Superior temporal gyrus (tissue), 1 donor: ENCODE results near the gene INTS1.
A peak's percentile ranks its signal among the peaks of the same experiment; 100 is the strongest.
"Not testable (repeated sequence)": the region's sequence is repeated elsewhere in the genome, so short reads cannot be mapped to it uniquely, and the experiment has no call there.

Experiments used
- DNase-seq: peaks from one replicate; pipeline ENCODE4 v3.0.0-alpha.2; 2016; ENCODE audit errors: extremely low spot score

INTS1 gene

DNA sequence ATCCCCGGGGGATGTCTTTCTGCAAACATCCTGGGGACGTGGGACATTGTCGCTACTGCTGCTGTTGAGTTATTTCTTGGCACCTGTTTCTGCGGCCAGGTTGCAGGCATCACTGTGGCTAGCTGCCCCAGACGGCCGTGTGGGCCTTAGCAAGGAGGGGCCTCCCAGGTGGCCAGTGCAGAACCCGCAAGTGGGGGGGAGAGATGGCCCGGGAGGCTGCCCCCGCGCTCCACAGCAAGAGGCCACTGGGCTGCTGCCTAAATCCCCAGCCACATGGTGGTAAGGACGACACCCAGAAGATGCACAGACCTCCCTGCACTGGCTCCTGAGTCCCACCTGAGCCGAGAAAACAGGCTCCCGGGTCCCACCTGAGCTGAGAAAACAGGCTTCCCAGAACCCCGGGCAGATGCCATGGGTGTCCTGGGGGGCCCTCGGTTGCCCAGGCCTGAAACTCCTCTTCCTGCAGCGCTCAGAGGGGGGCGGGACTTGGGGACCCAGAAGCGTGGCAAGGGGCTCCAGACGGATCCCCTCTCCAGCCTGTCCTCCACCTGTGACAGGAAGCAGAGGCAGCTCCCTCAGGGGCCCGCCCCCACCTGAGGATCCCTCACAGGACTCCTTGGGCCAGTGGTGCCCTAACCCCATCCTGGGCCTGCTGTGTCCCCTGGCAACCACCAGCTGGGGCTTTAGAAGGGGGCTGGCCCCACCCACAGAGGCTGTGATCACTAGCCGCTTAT, 25.4 kb upstream of the INTS1 start:
- DNase-seq = no peak

DNA sequence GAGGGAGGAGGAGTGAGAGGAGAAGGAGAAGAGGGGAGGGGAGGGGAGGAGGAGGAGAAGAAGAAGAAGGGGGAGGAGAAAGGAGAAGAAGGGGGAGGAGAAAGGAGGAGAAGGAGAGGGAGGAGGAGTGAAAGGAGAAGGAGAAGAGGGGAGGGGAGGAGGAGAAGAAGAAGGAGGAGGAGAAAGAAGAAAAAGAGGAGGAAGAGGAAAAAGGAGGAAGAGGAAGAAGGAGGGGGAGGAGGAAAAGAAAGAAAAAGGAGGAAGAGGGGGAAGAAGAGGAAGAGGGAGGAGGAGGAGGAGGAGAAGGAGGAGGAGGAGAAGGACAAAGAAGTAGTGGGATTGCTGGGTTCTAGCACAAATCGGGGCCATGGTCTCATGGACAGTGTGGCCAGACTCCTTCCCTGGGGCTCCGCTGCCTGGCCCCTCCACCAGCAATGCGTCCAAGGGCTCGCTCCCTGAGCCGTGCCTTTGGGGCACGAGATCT, 22.1 kb upstream of the INTS1 start:
- DNase-seq = no peak

DNA sequence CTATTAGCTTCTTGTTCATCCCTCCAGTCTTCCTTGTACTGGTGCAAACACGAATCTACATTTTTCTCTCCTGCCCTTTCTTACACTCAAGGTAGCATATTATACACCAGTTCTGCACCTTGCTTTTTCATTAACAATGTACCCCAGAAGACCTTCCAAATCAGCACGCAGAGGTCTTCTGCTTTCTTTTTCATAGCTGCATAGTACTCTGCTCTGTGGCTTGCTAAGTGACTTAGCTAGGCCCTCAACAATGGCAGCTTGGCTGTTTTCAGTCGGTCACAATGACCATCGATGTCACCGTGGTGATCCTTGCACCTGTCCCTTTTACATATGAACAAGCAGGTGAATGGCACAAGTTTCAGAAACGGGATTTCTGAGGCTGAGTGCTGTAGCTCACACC, 21.2 kb upstream of the INTS1 start:
- DNase-seq = no peak

DNA sequence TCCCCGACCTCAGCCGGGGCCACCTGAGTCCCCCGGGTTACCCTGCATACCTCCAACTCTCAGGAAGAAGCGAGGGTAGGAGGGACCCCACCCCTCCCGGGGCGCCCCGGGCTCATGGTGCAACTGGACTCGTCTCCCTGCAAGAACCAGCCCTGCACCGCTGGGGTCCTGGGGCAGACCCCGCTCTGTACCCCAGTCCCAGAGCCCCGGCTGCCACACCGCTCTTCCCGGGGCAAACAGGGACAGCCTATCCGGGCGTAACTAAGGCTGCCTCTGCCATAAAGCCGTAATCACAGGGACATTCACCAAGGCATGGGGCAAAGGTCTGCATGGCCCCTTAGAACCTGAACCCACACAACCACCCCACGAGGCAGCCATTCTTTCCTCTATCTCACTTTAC, 19.7 kb upstream of the INTS1 start:
- no peak for DNase-seq

DNA sequence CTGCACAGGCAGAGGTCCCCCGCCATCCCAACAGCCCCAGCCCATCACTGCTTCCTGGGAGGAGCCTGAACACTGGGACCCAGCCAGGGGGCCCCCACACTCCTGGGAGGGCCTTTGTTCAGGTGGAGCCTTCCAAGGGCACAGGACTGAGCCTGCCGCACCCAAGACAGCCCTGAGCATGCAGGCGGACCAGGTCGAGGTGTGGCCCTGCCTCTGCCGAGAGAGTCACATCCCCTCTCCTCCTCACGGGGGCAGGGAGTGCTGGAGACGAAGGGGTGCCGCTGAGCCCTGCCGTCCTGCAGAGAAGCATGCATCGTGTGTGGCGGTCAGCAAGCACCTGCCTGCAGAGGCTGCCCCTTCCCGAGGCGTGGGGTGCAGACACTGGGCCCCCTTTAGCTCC, 19.0 kb upstream of the INTS1 start:
- DNase-seq = no peak

DNA sequence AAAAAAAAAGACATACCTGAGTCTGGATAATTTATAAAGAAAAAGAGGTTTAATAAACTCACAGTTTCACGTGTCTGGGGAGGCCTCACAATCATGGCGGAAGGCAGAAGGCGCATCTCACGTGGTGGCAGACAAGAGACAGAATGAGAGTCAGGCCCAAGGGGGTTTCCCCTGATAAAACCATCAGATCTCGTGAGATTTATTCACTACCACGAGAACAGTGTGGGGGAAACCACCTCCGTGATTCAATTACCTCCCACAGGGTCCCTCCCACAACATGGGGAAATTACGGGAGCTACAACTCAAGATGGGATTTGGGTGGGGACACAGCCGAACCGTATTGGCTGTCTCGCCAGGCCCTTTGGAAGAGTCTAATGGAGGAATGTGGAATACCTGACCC, 17.3 kb upstream of the INTS1 start:
- DNase-seq = no peak

DNA sequence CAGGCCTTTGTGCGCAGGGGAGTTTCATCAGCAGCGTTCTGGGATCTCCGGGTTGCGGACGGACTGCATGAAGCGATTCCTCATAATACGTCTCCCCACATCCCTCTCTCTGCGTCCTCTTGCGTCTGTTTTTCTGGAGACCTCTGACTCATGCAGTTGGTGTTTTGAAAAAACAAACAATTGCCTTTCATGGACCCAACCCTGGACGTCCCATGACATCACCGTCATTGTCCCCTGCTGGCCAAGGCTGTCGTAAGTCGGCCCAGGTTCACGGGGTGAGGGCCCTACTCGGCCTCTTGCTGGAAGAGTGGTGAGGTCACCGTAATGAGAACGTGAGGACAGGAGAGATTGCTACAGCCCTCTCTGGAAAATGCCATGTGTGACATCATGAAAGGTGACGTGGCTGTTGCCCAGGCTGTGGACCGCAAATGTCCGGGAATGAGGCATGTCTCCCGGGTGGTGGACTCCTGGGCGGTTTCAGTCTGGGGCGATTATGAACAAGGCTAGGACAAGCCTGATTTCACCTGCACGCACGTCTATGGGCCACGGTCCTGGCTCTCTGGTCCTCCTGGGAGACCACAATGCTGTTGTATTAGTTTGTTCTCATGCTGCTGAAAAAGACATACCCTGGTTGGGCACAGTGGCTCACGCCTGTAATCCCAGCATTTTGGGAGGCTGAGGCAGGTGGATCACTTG, 16.5 kb upstream of the INTS1 start:
- no peak for DNase-seq

DNA sequence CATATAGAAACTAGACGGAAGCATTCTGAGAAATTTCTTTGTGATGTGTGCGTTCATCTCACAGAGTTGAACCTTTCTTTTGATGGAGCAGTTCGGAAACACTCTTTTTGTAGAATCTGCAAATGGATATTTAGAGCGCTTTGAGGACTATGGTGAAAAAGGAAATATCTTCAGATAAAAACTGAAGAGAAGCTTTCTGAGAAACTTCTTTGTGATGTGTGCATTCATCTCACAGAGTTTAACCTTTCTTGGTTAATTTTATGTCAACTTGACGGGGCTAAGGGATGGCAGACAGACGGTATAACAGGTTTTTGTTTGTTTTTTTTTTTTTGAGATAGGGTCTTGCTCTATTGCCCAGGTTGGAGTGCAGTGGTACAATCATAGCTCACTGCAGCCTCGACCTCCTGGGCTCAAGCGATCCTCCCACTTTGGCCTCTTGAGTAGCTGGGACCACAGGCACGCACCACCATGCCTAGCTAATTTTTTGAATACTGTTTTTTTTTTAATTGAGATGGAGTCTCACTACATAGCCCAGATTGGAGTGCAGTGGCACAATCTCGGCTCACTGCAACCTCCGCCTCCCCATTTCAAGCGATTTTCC, 15.2 kb upstream of the INTS1 start:
- DNase-seq = not testable (repeated sequence)

DNA sequence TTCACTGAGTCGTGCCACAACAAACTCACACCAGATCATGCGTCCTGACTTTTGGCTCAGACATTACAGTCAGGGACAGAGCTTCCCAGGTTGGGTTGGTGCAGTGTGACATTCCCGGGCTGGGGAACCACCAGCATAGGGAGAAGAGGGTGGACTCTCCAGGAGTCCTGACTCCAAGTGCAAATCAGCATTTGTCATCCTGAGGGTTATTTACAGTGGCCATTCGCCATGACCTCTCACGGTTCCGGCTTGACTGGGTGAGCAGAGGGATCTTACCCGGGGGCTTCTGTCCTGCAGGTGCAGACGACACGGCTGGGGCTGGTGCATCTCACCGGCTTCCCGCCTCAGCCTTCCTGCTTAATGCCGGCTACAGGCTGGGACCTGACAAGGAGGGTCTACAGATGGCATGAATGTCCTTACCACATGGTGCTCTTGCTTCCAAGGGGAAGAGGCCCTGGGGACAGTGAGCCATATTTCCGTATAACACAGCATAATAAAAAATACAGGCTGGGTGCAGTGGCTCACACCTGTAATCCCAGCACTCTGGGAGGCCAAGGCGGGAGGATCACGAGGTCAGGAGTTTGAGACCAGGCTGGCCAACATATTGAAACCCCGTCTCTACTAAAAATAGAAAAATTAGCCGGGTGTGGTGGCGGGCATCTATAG, 12.5 kb upstream of the INTS1 start:
- DNase-seq = no peak

DNA sequence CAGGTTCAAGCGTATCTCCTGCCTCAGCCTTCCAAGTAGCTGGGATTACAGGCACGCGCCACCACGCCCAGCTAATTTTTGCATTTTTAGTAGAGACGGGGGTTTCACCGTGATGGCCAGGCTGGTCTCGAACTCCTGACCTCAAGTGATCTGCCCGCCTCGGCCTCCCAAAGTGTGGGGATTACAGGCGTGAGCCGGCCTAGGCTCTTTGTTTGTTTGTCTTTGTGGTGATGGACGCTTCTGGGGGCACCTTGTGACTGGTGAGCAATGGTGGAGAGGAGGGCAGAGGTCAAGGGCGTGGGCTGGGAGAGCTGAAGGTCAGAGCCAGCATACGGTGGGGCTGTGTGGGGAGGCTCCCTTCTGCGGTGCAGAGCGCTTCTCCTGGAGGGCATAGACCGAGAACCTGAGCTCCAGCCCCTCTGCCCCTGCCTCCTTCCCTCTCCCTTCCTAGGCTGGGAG, 11.3 kb upstream of the INTS1 start:
- not testable (repeated sequence) for DNase-seq

DNA sequence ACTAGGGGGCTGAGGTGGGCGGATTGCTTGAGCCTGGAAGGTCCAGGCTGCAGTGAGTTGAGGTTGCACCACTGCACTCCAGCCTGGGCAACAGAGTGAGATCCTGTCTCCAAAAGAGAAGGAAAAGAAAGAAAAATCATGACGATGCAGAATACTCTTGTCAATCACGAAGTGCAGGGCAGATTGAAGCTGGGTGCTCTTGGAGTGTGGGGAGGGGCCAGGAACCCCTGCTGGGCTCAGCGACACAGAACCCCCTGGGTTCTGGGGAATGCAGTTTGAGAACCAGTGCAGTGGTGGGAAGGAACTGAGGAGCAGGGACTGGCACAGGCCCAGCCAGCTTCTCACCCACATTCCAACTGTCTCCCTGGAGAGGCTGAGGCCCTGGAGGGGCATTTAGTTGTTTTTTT, 10.8 kb upstream of the INTS1 start:
- no peak for DNase-seq

DNA sequence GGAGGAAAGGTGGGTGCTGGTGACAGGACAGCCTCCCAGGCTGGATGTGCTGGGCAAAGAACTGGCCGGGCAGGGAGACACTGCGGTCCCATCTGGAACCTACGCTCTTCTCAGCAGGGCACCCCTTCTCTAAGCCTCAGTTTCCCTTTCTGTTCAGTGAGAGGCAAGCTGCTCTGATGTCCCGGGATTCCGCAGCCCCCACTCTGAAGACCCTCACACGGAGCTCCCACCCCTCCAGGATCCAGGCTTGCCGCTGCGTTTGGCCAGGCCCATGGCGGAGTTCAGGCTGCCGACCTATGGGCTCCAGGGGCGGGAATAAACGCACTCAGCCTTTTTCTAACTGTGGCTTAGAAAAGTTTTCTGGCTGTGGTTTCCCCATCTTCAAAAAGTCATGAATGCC, 10.2 kb upstream of the INTS1 start:
- no peak for DNase-seq

DNA sequence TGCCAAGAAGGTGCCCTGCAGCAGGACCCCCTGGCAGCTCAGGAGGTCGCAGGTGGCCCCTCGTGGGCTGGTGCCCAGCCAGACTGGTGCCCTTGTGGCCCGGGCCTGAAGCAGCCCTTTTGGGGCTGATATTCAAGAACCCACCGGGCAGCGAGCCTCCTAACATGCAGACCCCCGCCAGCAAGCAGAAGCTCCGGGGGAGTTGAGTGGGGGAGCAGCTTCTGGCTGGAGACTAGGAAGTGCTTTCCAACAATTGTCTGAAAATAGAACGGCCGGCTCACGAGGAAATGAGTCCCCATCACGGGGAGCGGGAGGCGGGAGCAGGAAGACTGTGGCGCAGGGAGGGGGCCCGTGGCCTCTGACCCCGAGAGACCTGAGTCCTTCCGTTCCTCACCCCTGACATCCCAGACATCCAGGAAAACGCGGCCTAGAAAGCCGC, 9.5 kb upstream of the INTS1 start:
- peak; percentile 40 for DNase-seq

DNA sequence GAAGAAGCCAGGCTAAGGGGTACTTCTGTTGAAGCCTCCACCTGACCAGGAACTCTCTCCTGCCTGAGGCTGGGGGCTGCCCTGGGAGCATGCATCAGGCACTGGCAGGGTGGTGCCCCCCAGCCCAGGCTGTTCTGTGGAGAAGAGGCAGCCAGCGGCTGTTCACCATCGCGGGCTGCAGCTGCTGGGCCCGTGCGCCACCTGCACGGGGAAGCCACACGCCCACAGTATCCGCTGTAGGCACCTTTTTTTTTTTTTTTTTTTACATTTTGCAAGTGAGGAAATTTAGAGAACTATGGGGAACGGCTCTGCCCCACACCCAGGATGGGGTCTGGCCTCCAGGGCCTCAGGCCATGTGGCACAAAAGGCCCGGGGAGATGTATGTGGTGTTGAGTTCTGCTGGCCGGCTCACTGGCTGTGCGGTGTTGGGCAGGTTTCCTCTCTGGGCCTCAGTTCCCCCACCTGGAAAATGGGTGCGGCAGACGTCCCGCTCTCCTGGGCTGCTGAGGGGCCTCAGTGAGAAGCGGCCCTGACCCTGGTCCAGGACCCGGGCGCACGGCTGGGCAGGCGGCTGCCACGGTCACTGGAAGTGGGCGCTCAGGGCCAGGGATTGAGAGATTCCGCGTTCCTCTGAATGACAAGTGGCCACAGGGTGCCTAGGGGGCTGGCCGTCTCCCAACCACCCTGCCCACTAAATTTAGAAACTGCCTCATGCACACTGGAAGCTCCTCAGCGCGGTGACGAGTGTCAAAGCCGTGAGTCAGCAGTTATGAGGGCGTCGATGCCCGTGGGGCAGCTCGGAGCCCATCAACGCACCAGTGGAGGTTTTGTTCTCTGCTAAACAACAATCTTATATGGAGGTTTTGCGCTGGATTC, 8.8 kb upstream of the INTS1 start:
- peak; percentile 47 for DNase-seq

DNA sequence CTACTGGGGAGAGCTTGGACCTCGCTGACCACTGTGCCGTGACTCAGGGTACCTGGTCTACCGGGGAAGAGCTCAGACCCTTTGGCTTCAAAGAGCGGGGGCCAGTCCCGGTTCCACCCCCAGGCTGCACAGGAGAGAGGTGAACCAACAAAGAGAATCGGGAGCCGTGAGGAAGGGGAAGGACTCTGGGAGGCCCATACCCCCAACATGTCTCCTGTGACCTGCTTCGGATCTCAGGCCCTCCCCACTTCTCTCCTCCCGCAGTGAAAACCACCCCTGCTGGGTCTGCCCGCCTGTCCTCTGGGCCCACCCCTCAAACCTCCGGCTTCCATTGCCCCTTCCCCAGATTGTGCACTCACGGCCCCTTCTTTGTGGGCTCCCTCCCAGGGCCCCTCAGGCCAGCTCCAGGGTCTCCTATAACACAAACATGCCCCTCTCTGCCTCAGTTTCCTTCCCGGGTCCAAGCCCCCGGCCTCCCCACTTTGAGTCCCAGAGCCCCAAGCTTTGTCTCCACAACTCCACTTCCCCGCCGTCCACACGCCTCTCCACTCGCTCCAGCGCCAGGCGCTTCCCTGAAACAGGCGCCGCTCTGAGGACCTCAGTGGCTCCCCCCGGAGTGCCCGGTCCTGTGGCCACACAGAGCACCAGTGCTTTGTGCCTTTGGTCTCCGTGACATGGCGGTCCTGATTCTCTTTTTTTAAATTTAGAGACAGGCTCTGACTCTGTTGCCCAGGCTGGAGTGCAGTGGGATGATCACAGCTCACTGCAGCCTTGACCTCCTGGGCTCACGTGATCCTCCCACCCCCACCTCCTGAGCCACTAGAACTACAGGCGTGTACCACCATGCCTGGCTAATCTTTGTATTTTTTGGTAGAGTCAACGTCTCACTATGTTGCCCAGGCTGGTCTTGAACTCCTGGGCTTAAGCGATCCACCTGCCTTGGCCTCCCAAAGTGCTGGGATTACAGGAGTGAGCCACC, 7.5 kb upstream of the INTS1 start:
- DNase-seq = no peak

DNA sequence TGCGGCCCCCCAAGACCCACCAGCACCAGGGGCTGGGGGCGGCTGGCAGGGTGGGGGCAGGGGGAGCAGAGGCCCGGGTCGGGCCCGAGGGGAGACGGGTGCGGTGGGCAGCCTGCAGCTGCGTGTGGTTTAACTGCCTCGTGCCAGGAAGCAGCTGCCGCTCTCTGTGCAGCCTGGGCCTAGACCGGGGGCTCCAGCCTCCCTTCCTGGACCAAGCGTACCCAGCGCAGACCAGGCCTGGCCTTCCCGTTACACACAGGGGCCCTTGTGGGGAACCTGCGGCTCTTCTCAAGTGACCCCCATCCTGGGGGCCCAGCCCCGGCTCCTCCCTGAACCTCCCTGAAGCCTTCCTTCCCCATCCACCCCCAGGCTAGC, 6.6 kb upstream of the INTS1 start:
- DNase-seq = no peak

DNA sequence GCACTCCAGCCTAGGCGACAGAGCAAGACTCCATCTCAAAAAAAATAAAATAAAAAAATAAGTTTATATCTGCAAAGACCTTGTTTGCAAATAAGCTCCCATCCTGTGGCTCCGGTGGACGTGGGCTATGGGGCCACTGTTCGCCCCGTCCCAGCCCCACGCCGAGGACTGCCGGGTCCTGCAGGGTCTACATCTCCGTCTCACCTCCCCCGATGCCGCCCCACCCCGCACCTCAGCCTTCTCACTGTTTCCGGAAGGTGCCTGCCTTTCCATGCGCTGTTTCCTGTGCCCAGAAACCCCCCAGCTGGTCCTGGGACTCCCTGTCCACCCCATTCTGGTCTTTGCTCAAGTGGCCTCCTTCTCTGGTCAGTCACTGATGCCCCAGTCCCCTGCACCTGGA, 5.0 kb upstream of the INTS1 start:
- no peak for DNase-seq

DNA sequence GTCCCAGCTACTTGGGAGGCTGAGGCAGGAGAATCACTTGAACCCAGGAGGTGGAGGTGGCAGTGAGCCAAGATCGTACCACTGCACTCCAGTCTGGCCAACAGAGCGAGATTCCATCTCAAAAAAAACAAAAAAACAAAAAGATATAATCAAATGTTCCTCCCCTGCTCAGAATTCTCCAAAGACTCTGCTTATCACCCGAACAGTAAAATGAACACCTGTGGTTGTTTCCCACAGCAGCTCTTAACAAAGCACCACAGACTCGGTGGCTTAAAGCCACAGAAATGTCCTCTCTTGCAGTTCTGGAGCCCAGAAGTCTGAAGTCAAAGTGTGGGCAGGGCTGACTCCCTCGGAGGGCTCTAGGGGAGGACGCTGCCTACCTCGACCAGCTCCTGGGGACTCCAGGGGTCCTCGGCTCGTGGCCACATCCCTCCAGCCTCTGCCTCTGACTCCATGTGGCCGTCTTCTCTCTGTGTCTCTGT, 4.1 kb upstream of the INTS1 start:
- no peak for DNase-seq

DNA sequence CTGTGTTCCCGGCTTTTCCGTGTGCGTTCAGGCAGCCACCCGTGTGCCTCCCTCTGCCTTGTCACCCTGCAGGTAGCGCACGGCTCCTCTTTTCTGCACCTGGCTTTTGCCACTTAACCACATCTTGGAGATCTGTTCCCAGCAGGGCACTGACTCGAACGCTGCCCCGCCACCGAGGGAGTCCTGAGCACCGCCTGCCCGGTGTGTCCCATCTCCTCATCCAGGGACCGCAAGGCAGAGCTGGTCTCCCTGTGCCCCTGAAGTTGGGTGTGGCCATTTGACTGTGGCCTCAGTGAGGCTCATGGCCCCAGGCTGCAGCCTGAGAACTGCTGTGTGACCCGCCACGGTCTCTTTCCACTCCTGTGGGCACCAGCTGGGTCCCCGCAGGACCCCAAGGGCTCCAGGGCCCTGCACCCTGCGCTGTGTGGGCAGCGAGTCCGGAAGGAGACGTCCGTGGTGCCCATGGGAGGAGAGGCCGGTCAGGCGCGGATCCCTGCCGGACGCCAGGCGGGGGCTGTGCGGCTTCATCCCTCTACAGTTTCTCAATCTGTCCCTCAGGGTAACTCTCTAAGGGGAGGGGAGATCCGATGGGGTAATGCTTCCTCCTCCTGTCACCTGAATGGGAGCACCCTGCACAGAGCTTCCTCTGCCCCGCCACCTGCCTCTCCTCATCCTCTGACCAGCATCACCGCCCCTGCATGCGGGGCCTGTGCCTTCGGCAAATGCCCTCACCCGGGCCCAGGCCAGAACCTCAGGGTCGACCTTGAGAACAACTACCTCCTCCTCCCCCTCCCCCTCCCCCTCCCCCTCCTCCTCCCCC, 1.8 kb upstream of the INTS1 start:
- no peak for DNase-seq
